ENCODE results near the gene VPS13C.

The VPS13C gene

DNA sequence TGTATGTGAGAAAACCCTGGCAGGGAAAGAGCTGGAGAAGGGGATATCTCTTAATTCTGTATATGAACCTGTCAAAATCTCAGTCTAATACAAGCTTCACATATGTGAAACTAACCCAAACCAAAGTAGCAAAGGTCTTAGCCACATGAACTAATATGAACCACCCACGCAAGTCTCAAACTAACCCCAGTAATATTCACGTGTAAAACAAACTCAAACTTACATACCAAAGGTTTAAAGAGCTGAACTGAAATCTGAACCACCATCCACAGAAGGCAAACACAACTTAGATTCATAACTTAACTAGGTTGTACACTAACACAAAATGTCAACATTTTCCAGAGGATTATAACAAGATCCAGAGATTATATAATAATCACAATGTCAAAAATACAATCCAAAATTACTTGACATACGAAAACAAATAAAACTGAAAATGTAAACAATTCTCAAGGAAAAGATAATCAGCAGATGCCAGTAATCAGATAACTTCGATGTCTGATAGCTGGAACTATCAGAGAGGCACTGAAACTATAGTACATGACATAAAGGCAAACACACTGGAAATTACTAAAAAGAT lies 64.1 kb downstream of the VPS13C start:
- no peaks in the 10 kb centered on the region for H3K27me3 ChIP-seq (ENCODE audit: control insufficient read depth in 1 of 2, insufficient read depth in 2 of 2, low read length in 2 of 2)
- H3K36me3 ChIP-seq (ENCODE audit: control insufficient read depth in 2 of 2, insufficient read depth in 2 of 2, low read length in 2 of 2), result peaks cover 0 to 6% of the 10 kb centered on the region in 2 donors
- H3K9me3 ChIP-seq (ENCODE audit: control insufficient read depth in 2 of 2, low read length in 2 of 2), result no peaks in the 10 kb centered on the region
- H3K4me1 ChIP-seq (ENCODE audit: control insufficient read depth, insufficient read depth, low read length), result no peaks in the 10 kb centered on the region
- H3K27ac ChIP-seq (ENCODE audit: low read length), result no peak overlapping the region
- H3K9ac ChIP-seq (ENCODE audit: low read length in 2 of 2), result no peak overlapping the region
- no peak overlapping the region for H3K4me3 ChIP-seq (ENCODE audit: low read length in 2 of 2)

DNA sequence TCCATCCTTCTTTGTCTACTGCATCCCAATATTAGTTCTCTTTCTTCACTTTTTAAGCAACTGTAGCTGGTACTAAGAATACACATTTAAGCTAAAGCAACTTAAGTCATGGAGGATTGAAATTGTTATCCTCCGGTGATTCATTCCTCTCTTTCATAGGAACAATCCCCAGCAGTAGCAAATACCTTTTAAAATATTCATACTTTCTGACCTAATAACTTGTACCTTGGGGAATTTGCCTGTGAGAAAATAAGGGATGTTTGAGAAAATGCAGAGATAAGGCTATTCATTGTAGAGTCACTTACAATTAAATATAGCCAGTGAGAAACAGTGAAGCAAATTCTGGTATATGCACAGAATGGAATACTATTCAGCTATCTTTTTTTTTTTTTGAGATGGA lies 66.0 kb downstream of the VPS13C start:
- peaks cover 2 to 7% of the 10 kb centered on the region in 2 donors for H3K36me3 ChIP-seq (ENCODE audit: control insufficient read depth in 2 of 2, insufficient read depth in 2 of 2, low read length in 2 of 2)
- H3K4me1 ChIP-seq (ENCODE audit: control insufficient read depth, insufficient read depth, low read length), result no peaks in the 10 kb centered on the region
- no peaks in the 10 kb centered on the region for H3K27me3 ChIP-seq (ENCODE audit: control insufficient read depth in 1 of 2, insufficient read depth in 2 of 2, low read length in 2 of 2)
- no peak overlapping the region for H3K4me3 ChIP-seq (ENCODE audit: low read length in 2 of 2)
- no peak overlapping the region for H3K9ac ChIP-seq (ENCODE audit: low read length in 2 of 2)
- H3K27ac ChIP-seq (ENCODE audit: low read length), result no peak overlapping the region
- H3K9me3 ChIP-seq (ENCODE audit: control insufficient read depth in 2 of 2, low read length in 2 of 2), result no peaks in the 10 kb centered on the region

DNA sequence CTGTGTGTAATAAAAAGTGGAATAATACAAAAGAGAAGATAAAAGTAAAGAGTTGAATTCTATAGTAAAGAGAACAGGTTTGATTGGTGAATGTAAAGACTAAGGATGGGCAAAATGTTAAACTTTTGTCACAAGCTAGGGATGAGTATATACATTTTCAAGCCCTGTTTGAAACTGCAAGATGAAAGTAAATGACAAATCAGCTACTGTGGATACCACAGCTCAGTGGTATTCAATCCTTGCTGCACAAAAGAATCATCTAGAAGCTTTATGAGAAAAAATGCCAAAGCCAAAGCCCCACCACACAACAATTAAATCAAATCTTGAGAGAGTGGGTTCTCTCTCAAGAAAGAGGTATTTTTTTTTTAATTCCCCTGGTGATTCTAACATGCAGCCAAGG lies 67.7 kb downstream of the VPS13C start:
- Histone ChIP-seq H3K4me3 (ENCODE audit: low read length in 2 of 2) (no peak overlapping the region), H3K9me3 (ENCODE audit: control insufficient read depth in 2 of 2, low read length in 2 of 2) (no peaks in the 10 kb centered on the region), H3K27me3 (ENCODE audit: control insufficient read depth in 1 of 2, insufficient read depth in 2 of 2, low read length in 2 of 2) (no peaks in the 10 kb centered on the region), H3K27ac (ENCODE audit: low read length) (no peak overlapping the region), H3K4me1 (ENCODE audit: control insufficient read depth, insufficient read depth, low read length) (no peaks in the 10 kb centered on the region), H3K36me3 (ENCODE audit: control insufficient read depth in 2 of 2, insufficient read depth in 2 of 2, low read length in 2 of 2) (peaks cover 3 to 8% of the 10 kb centered on the region in 2 donors), H3K9ac (ENCODE audit: low read length in 2 of 2) (no peak overlapping the region)

DNA sequence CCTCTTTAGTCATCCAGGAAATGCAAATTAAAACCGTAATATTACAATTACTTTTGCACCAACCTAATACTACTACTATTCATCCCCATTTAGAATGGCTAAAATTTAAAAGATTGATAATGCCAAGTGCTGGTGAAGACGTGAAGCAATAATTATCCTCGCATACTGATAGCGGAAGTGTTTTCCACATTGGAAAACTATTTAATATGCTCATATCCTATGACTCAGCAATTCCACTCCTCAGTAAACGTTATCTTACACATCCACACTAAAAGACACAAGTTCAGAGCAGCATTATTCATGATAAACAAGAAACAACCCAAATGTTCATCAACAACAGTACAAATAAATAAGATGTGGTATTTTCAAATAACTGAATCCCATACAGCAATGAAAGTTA lies 70.6 kb downstream of the VPS13C start:
- Histone ChIP-seq H3K9me3 (ENCODE audit: control insufficient read depth in 2 of 2, low read length in 2 of 2) (no peaks in the 10 kb centered on the region), H3K4me1 (ENCODE audit: control insufficient read depth, insufficient read depth, low read length) (no peaks in the 10 kb centered on the region), H3K36me3 (ENCODE audit: control insufficient read depth in 2 of 2, insufficient read depth in 2 of 2, low read length in 2 of 2) (peaks cover 2 to 3% of the 10 kb centered on the region in 2 donors), H3K4me3 (ENCODE audit: low read length in 2 of 2) (no peak overlapping the region), H3K27me3 (ENCODE audit: control insufficient read depth in 1 of 2, insufficient read depth in 2 of 2, low read length in 2 of 2) (no peaks in the 10 kb centered on the region), H3K9ac (ENCODE audit: low read length in 2 of 2) (no peak overlapping the region), H3K27ac (ENCODE audit: low read length) (no peak overlapping the region)

DNA sequence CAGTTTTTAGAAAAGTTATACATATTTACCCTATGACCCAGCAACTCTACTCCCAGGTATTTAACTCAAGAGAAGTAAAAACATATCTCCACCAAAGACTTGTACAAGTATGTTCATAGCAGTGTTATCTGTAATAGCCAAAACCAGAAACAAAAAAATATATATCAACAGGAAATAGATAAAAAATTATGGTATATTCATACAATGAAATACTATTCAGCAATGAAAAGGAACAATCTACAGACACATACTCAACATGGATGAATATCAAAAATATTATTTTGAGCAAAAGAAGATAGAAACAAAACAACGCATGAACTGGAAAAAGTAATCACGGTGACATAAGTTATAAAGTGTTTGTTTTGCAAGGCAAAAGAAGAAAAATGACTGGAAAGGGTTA lies 72.4 kb downstream of the VPS13C start:
- no peak overlapping the region for H3K27ac ChIP-seq (ENCODE audit: low read length)
- peaks cover 2 to 3% of the 10 kb centered on the region in 2 donors for H3K36me3 ChIP-seq (ENCODE audit: control insufficient read depth in 2 of 2, insufficient read depth in 2 of 2, low read length in 2 of 2)
- H3K4me1 ChIP-seq (ENCODE audit: control insufficient read depth, insufficient read depth, low read length), result no peaks in the 10 kb centered on the region

DNA sequence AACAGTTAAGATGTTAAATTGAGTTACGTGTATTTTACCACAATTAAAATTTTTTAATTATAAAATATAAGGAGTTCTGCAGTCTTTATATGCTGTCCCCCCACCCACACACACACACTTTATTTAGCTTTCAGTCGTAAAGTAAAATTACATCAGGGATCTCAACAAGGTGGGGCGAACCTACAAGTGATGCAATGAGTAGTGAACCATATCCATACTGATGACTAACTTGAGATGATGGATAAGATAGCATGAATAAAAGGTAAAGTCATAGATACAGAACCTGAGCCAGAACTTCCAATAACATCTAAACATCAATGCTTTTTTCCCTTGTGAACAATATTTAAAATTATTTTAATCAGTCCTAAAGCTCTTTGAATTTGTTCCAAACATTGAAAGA lies 77.2 kb downstream of the VPS13C start:
- Histone ChIP-seq H3K36me3 (ENCODE audit: control insufficient read depth in 2 of 2, insufficient read depth in 2 of 2, low read length in 2 of 2) (peaks cover 0 to 4% of the 10 kb centered on the region in 2 donors), H3K4me1 (ENCODE audit: control insufficient read depth, insufficient read depth, low read length) (no peaks in the 10 kb centered on the region), H3K9ac (ENCODE audit: low read length in 2 of 2) (no peak overlapping the region), H3K27ac (ENCODE audit: low read length) (no peak overlapping the region), H3K9me3 (ENCODE audit: control insufficient read depth in 2 of 2, low read length in 2 of 2) (no peaks in the 10 kb centered on the region), H3K27me3 (ENCODE audit: control insufficient read depth in 1 of 2, insufficient read depth in 2 of 2, low read length in 2 of 2) (no peaks in the 10 kb centered on the region), H3K4me3 (ENCODE audit: low read length in 2 of 2) (no peak overlapping the region)

More for the DNA sequence above, 72.4 kb downstream of the VPS13C start:
- Histone ChIP-seq H3K27me3 (ENCODE audit: control insufficient read depth in 1 of 2, insufficient read depth in 2 of 2, low read length in 2 of 2) (no peaks in the 10 kb centered on the region), H3K4me3 (ENCODE audit: low read length in 2 of 2) (no peak overlapping the region), H3K9ac (ENCODE audit: low read length in 2 of 2) (no peak overlapping the region), H3K9me3 (ENCODE audit: control insufficient read depth in 2 of 2, low read length in 2 of 2) (no peaks in the 10 kb centered on the region)

DNA sequence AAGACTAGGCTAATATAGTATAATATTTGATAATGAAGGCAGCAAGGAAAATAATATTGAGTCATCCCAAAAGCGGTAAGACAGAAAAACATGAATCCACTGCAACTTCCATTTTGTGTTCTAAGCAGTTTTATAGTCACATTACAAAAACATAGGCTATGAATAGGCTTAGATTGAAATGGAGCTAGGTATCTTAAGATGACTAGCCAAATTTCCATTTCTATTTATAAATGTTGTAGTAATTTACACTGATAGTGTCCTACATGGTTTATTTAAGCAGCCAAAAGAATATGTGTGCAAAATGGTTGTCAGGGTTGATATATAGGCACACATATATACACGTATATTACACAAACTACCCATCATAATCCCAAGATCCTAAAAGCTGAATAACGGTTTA lies 82.0 kb downstream of the VPS13C start:
- H3K4me1 ChIP-seq (ENCODE audit: control insufficient read depth, insufficient read depth, low read length), result no peaks in the 10 kb centered on the region
- no peaks in the 10 kb centered on the region for H3K9me3 ChIP-seq (ENCODE audit: control insufficient read depth in 2 of 2, low read length in 2 of 2)
- no peak overlapping the region for H3K27ac ChIP-seq (ENCODE audit: low read length)
- no peak overlapping the region for H3K9ac ChIP-seq (ENCODE audit: low read length in 2 of 2)
- H3K27me3 ChIP-seq (ENCODE audit: control insufficient read depth in 1 of 2, insufficient read depth in 2 of 2, low read length in 2 of 2), result no peaks in the 10 kb centered on the region
- peaks cover 0 to 14% of the 10 kb centered on the region in 2 donors for H3K36me3 ChIP-seq (ENCODE audit: control insufficient read depth in 2 of 2, insufficient read depth in 2 of 2, low read length in 2 of 2)
- no peak overlapping the region for H3K4me3 ChIP-seq (ENCODE audit: low read length in 2 of 2)

DNA sequence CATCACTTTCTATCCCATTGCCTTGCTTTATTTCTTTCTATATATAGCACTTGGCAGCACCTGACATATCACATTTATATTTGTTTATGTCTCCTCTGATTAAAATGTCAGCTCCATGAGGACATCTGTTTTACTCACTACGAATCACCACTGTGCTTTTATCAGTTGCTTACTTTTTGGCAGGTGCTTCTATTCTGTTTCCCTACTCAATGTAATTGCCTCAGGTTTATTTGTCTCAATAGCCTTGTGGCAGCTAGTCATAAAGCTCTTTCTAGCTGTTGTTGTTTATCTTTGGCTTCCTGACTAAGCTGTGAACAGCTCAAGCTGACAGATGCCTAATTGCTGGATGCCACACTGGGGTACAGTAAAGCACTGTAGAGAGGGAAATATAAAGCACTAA lies 85.5 kb downstream of the VPS13C start:
- Histone ChIP-seq H3K4me1 (ENCODE audit: control insufficient read depth, insufficient read depth, low read length) (no peaks in the 10 kb centered on the region), H3K36me3 (ENCODE audit: control insufficient read depth in 2 of 2, insufficient read depth in 2 of 2, low read length in 2 of 2) (peaks cover 7 to 29% of the 10 kb centered on the region in 2 donors), H3K4me3 (ENCODE audit: low read length in 2 of 2) (no peak overlapping the region), H3K9ac (ENCODE audit: low read length in 2 of 2) (no peak overlapping the region), H3K27ac (ENCODE audit: low read length) (no peak overlapping the region), H3K9me3 (ENCODE audit: control insufficient read depth in 2 of 2, low read length in 2 of 2) (no peaks in the 10 kb centered on the region), H3K27me3 (ENCODE audit: control insufficient read depth in 1 of 2, insufficient read depth in 2 of 2, low read length in 2 of 2) (no peaks in the 10 kb centered on the region)

DNA sequence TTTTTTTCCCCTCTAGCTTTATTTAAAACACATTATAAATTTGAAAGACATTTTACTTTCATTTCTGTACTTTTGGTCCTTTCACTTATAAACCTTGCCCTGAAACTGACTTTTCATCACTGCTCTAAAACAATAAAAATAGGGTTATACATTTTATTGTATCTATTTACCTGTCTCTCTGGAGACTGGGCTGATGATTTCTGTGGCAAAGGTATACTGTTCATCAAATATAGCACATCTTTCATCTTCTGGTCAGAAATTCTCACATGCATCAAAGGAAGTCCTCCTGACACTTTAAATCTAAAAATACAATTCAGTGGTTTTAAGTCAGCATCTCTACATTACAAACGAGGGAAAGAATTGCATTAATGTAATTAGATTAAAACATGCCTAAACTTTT lies 86.1 kb downstream of the VPS13C start:
- Histone ChIP-seq H3K27ac (ENCODE audit: low read length) (no peak overlapping the region), H3K9ac (ENCODE audit: low read length in 2 of 2) (no peak overlapping the region), H3K4me1 (ENCODE audit: control insufficient read depth, insufficient read depth, low read length) (no peaks in the 10 kb centered on the region), H3K9me3 (ENCODE audit: control insufficient read depth in 2 of 2, low read length in 2 of 2) (no peaks in the 10 kb centered on the region), H3K4me3 (ENCODE audit: low read length in 2 of 2) (no peak overlapping the region), H3K36me3 (ENCODE audit: control insufficient read depth in 2 of 2, insufficient read depth in 2 of 2, low read length in 2 of 2) (peaks cover 7 to 30% of the 10 kb centered on the region in 2 donors), H3K27me3 (ENCODE audit: control insufficient read depth in 1 of 2, insufficient read depth in 2 of 2, low read length in 2 of 2) (no peaks in the 10 kb centered on the region)

DNA sequence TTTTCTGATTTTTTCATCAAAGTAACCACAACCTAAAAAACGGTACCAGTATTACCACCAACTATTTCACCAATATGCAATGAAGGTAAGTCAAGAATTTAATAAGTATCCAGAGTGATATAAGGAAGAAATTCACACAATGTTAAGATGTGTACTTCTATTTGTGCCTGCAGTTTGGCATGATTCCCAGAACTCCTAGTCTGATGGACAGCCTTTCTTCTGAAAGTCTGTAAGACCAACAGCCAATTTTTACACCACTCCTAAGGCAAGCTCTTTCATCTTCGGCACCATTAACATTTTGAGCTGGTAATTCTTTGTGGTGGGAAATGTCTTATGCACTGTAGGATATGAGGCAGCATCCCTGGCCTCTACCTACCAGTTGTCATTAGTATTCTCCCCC lies 108.3 kb downstream of the VPS13C start:
- Histone ChIP-seq H3K36me3 (ENCODE audit: control insufficient read depth in 2 of 2, insufficient read depth in 2 of 2, low read length in 2 of 2) (peaks cover 2 to 12% of the 10 kb centered on the region in 2 donors), H3K9me3 (ENCODE audit: control insufficient read depth in 2 of 2, low read length in 2 of 2) (no peaks in the 10 kb centered on the region), H3K4me1 (ENCODE audit: control insufficient read depth, insufficient read depth, low read length) (no peaks in the 10 kb centered on the region), H3K27ac (ENCODE audit: low read length) (no peak overlapping the region), H3K27me3 (ENCODE audit: control insufficient read depth in 1 of 2, insufficient read depth in 2 of 2, low read length in 2 of 2) (no peaks in the 10 kb centered on the region), H3K9ac (ENCODE audit: low read length in 2 of 2) (no peak overlapping the region), H3K4me3 (ENCODE audit: low read length in 2 of 2) (no peak overlapping the region)

DNA sequence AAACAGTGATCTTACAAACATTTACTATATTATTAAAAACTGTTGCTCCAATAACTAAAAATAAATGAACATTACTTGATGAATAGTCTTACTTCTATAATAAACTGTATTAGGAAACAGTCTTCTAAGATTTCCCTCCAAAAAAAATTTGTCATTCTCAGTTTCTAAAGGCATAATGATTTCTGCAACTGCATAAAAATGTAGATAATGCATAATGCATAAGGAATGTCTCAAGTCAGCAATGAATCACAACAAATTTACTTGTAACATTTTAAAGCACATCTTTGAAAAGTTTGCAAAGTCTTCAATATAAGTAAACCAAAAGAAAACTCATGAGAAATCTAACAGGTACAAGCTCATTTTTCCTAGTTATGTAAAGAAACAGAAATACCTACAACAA lies 113.5 kb downstream of the VPS13C start:
- H3K4me3 ChIP-seq (ENCODE audit: low read length in 2 of 2), result no peak overlapping the region
- no peak overlapping the region for H3K27ac ChIP-seq (ENCODE audit: low read length)
- no peaks in the 10 kb centered on the region for H3K4me1 ChIP-seq (ENCODE audit: control insufficient read depth, insufficient read depth, low read length)
- no peak overlapping the region for H3K9ac ChIP-seq (ENCODE audit: low read length in 2 of 2)
- peaks cover 2 to 15% of the 10 kb centered on the region in 2 donors for H3K36me3 ChIP-seq (ENCODE audit: control insufficient read depth in 2 of 2, insufficient read depth in 2 of 2, low read length in 2 of 2)
- H3K27me3 ChIP-seq (ENCODE audit: control insufficient read depth in 1 of 2, insufficient read depth in 2 of 2, low read length in 2 of 2), result no peaks in the 10 kb centered on the region
- no peaks in the 10 kb centered on the region for H3K9me3 ChIP-seq (ENCODE audit: control insufficient read depth in 2 of 2, low read length in 2 of 2)
